Measurements from ENCODE around the gene ARVCF.

DNA sequence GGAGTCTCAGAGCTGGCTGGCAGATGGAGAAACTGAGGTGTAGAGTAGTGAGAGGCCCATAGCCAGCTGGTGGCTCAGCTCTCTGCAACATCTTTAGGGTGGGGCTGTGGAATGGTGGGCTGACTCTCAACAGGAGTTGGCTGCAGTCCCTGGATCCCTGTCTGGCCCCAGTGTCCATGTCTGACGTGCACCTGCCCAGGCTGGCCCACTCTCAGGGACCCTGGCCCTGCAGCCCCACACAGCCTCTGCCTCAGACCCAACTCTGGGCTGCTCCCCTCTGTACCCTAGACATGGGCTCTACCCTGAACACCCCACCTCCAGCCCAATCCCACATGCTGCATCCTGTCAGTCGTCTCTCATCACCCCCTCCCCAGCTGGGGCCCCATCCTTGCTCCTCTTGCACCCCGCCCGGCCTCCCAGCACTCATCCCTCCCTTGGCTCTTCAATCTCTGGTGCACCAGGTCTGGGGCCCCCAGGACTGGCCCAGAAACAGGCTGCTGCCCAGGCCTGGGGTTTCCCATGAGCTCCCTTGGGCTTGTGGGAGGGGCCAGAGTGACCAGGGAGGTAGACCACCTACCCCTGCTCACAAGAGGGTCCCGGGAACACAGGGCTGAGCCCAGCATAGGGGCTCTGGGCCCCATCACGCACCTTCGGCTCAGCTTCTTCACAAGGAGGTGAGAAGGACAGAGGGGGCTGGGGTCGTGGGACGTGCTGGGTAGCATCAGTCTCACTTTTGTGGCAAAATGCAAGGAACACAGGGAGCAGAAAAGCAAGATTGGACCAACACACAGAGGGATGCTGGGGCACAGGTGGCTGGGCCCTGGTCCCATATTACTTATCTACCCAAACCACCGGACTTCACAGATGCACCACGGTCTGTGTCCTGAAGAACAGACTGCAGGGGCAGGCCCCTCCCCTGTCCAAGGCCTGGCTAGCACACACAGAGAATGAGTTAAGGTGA is 31.5 kb downstream of the ARVCF start:
- TF ChIP-seq, protein P1, sequence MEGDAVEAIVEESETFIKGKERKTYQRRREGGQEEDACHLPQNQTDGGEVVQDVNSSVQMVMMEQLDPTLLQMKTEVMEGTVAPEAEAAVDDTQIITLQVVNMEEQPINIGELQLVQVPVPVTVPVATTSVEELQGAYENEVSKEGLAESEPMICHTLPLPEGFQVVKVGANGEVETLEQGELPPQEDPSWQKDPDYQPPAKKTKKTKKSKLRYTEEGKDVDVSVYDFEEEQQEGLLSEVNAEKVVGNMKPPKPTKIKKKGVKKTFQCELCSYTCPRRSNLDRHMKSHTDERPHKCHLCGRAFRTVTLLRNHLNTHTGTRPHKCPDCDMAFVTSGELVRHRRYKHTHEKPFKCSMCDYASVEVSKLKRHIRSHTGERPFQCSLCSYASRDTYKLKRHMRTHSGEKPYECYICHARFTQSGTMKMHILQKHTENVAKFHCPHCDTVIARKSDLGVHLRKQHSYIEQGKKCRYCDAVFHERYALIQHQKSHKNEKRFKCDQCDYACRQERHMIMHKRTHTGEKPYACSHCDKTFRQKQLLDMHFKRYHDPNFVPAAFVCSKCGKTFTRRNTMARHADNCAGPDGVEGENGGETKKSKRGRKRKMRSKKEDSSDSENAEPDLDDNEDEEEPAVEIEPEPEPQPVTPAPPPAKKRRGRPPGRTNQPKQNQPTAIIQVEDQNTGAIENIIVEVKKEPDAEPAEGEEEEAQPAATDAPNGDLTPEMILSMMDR (IDR thresholded peaks at IDR 0.05; ENCODE audit: control extremely low read depth in 1 of 3, insufficient read depth in 1 of 3, low read depth in 1 of 3, low read length in 3 of 3): no peak
- TF ChIP-seq JUND (IDR thresholded peaks at IDR 0.05; ENCODE audit: low read length): no peak
